Activated CD8-positive, alpha-beta T cell treated with anti-CD3 and anti-CD28 coated beads, Interleukin-2, amount 10 ng/mL, durations not matched to agents 7 days and 5 days (primary cell): ENCODE data around the gene SSNA1. TPM values are rescaled to one million over a fixed set of nuclear protein-coding genes. Genes with fewer than 3 reads are reported as not detected.

Experiments
- ATAC-seq: fragments of 150-1000 bp; cut with Tn5 transposase; one replicate; pipeline ENCODE4 v1.10.0; 2021; ENCODE audit warnings: moderate library complexity
- CTCF ChIA-PET: fragments of 350-600 bp; sonication (Branson Sonifier 250); formaldehyde crosslinking; loops from one replicate; lab custom pipeline; 2021; ENCODE audit warnings: antibody characterized with exemption; lab: Charles Lee
- POLR2A ChIA-PET: fragments of 350-600 bp; sonication (Branson Sonifier 250); formaldehyde crosslinking; loops from one replicate; lab custom pipeline; 2021; ENCODE audit warnings: antibody characterized with exemption; lab: Charles Lee
- DNase-seq: peaks from one replicate; pipeline ENCODE4 v3.0.0-alpha.2; 2020
- H3K27ac Mint-ChIP-seq: one replicate; pipeline ENCODE4 v1.8.0; 2021; ENCODE audit warnings: mild to moderate bottlenecking, mixed read lengths
- H3K27me3 Mint-ChIP-seq: one replicate; pipeline ENCODE4 v1.8.0; 2021; ENCODE audit warnings: low read depth, mixed read lengths
- H3K36me3 Mint-ChIP-seq: one replicate; pipeline ENCODE4 v1.8.0; 2021; ENCODE audit warnings: low read depth, mixed read lengths
- H3K4me1 Mint-ChIP-seq: one replicate; pipeline ENCODE4 v1.8.0; 2021; ENCODE audit warnings: low read depth, mixed read lengths
- H3K4me3 Mint-ChIP-seq: one replicate; pipeline ENCODE4 v1.8.0; 2021; ENCODE audit warnings: mild to moderate bottlenecking, mixed read lengths
- H3K9me3 Mint-ChIP-seq: one replicate; pipeline ENCODE4 v1.8.0; 2022; ENCODE audit warnings: mixed read lengths; ENCODE audit not compliant: insufficient read depth
- total RNA-seq, 2 experiments: library from RNA; stranded (reverse); gene quantifications; one replicate each; pipeline ENCODE4 v1.2.3, GENCODE V29; 2021

The SSNA1 gene
- total RNA-seq, 2 experiments from 2014 or later: 88.2 to 90.0 TPM

DNA sequence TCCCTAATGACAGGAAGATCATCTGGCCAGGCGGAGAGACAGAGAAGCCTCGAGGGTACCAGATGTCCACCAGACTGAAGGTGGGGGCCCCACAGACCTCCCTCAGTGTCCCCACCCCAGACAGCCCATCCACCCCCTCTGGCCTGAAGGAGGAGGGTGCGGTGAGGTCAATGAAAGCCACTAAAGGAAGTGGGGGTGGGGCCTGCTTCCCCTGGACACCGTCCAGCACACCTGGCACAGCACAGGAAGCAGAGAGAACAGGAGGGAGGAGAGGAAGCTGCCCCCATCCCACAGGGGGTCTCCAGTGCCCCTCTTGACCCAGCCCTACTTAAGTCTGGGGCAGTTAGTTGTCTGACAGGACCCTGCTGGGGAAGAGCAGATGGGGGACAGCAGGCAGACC is 29.9 kb upstream of the SSNA1 start:
- Mint-ChIP-seq H3K27me3 (peaks cover 39% of the 10 kb centered on the region), H3K27ac (no peak overlapping the region), H3K9me3 (no peaks in the 10 kb centered on the region), H3K4me1 (peaks cover 26% of the 10 kb centered on the region), H3K4me3 (no peak overlapping the region), H3K36me3 (no peaks in the 10 kb centered on the region)
- ATAC-seq (no peak), DNase-seq (no peak)
- CTCF ChIA-PET: no interaction called here
- POLR2A ChIA-PET: interaction anchor here (1.2 kb wide), 1 partner anchor 29 kb away, joined by 3 read pairs; no protein-coding TSS in a partner anchor

DNA sequence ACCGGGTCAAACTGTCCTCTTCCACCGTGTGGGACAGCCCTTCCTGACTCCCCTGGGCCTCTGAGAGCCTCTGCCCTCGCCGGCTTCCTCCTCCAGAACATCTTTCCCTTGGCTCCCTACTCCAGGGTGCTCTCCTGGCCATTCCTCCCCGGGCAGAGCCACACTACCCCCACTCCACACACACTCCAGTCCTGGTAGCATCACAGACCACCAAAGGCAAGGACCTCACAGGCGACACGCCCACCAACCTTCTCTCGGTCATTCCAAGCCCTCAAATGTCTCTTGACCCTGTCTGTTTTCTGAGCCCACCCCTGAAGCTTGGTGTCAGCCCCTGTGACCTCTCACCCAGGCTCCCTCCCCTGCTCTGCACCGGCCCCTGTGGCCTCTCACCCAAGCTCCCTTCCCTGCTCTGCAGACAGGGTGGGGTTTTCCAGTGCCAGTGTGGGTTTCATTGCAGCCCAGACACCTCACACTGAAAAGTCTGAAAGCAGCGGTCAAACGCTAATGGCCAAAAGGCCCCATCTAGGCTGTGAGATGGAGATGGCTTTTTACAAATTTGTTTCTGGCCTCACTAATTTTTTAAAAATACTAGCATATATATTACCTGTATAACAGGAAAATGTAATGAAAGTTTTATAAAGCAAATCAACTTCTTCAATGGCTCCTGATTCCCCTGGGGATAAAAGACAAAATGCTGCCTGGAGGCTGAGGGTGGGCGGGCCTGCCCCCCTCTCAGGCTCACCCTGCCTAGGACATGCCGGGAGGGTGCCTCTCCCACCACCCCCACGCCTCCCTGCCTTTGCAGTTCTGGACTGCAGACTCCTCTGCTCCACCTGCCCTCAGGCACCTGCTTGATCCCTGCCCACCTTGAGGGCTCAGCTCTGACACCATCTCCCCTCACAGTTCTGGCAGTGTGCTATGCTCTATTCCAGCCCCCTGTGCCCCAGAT is 29.1 kb upstream of the SSNA1 start:
- no peak for DNase-seq
- peaks cover 26% of the 10 kb centered on the region for H3K4me1 Mint-ChIP-seq
- H3K36me3 Mint-ChIP-seq: no peaks in the 10 kb centered on the region
- no peak overlapping the region for H3K4me3 Mint-ChIP-seq
- H3K27ac Mint-ChIP-seq: peak overlapping the region; percentile 24
- no peak for ATAC-seq
- no peaks in the 10 kb centered on the region for H3K9me3 Mint-ChIP-seq
- POLR2A ChIA-PET: interaction anchor here (1.2 kb wide), 1 partner anchor 30 kb away, joined by 3 read pairs; no protein-coding TSS in a partner anchor
- CTCF ChIA-PET: no interaction called here
- H3K27me3 Mint-ChIP-seq: peaks cover 39% of the 10 kb centered on the region

DNA sequence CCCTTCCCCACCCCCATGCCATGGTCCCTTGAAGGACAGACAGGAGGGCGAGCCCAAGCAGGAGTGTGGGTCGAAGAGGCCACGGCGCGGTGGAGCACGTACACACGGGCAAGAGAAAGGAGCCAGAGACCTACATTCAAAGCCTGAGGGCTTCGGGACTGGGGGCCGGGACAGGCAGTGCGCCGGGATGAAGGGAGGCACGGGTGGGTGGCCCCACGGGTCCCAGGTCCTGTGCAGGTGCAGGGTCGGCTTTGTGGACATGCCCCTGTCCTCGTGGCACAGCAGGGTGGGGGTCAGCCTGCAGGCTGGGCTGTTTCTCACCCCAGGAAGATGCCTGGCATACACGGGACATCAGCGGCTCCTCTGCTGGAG is 28.4 kb upstream of the SSNA1 start:
- peaks cover 35% of the 10 kb centered on the region for H3K27me3 Mint-ChIP-seq
- no peak overlapping the region for H3K27ac Mint-ChIP-seq
- no peak overlapping the region for H3K4me3 Mint-ChIP-seq
- no peak for ATAC-seq
- DNase-seq: no peak
- CTCF ChIA-PET: no interaction called here
- no peaks in the 10 kb centered on the region for H3K36me3 Mint-ChIP-seq
- H3K4me1 Mint-ChIP-seq: peaks cover 26% of the 10 kb centered on the region
- no peaks in the 10 kb centered on the region for H3K9me3 Mint-ChIP-seq
- POLR2A ChIA-PET: no interaction called here

DNA sequence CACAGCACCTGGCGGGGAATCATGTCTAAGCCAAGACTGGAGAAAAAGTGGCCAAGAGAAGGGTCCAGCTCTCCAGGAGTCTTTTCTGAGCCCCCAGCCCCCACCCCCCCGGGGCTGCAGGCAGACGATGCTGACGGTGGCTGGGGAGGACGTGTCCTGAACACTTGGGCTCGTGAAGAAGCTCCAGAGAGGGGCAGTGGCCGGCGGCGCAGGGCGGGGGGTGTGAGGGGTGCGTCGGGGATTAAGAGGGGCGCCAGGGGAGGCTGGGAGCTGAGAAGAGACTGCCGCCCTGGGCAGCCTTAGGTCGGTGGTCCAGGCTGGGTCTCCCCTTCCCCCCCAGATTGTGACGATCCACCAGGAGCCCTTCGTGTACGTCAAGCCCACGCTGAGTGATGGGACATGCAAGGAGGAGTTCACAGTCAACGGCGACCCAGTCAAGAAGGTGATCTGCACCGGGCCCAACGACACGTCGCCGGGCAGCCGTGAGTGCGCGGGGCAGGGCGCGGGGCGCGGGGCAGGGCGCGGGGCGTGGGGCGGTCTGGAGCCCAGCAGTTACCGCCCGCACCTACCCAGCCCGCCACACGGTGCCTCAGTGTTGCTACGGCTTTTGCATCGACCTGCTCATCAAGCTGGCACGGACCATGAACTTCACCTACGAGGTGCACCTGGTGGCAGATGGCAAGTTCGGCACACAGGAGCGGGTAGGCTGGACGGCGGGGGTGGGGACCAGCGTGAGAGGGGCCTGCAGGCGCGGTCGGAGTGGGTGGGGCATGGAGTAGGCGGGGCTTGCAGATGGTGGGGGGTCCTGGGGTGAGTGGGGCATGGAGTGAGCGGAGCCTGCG is 27.5 kb upstream of the SSNA1 start:
- peaks cover 30% of the 10 kb centered on the region for H3K27me3 Mint-ChIP-seq
- CTCF ChIA-PET: no interaction called here
- DNase-seq (no peak), ATAC-seq (no peak)
- H3K9me3 Mint-ChIP-seq: no peaks in the 10 kb centered on the region
- H3K4me1 Mint-ChIP-seq: peaks cover 26% of the 10 kb centered on the region
- POLR2A ChIA-PET: no interaction called here
- no peaks in the 10 kb centered on the region for H3K36me3 Mint-ChIP-seq
- no peak overlapping the region for H3K4me3 Mint-ChIP-seq
- H3K27ac Mint-ChIP-seq: no peak overlapping the region

DNA sequence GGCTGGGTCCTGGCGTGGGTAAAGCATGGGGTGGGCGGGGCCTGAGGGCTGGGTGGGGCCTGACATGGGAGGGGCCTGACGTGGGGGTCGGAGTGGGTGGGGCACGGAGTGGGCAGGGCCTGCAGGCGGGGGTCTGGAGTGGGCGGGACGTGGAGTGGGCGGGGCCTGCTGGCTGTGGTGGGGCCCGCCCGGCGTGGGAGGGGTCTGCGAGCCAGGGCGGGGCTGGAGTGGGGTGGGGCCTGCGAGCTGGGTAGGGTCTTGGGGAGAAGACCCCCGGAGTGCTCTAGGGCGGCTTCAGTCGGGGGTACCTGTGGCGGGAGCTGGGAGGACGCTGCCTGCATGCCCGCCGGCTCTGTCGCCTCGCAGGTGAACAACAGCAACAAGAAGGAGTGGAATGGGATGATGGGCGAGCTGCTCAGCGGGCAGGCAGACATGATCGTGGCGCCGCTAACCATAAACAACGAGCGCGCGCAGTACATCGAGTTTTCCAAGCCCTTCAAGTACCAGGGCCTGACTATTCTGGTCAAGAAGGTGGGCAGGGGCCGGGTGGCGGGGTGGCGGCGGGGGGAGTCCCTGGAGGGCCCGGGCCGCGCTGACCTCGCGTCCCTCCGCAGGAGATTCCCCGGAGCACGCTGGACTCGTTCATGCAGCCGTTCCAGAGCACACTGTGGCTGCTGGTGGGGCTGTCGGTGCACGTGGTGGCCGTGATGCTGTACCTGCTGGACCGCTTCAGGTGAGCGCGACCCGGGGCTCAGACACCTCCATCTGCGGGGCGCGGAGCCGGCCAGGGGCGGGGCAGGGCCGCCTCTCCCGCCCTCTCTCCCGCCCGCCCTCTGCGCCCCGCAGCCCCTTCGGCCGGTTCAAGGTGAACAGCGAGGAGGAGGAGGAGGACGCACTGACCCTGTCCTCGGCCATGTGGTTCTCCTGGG is 26.7 kb upstream of the SSNA1 start:
- DNase-seq (no peak), ATAC-seq (no peak)
- no peak overlapping the region for H3K27ac Mint-ChIP-seq
- H3K4me3 Mint-ChIP-seq: no peak overlapping the region
- no peaks in the 10 kb centered on the region for H3K9me3 Mint-ChIP-seq
- peaks cover 30% of the 10 kb centered on the region for H3K27me3 Mint-ChIP-seq
- no peaks in the 10 kb centered on the region for H3K36me3 Mint-ChIP-seq
- peaks cover 22% of the 10 kb centered on the region for H3K4me1 Mint-ChIP-seq
- ChIA-PET POLR2A (no interaction called here), CTCF (no interaction called here)

DNA sequence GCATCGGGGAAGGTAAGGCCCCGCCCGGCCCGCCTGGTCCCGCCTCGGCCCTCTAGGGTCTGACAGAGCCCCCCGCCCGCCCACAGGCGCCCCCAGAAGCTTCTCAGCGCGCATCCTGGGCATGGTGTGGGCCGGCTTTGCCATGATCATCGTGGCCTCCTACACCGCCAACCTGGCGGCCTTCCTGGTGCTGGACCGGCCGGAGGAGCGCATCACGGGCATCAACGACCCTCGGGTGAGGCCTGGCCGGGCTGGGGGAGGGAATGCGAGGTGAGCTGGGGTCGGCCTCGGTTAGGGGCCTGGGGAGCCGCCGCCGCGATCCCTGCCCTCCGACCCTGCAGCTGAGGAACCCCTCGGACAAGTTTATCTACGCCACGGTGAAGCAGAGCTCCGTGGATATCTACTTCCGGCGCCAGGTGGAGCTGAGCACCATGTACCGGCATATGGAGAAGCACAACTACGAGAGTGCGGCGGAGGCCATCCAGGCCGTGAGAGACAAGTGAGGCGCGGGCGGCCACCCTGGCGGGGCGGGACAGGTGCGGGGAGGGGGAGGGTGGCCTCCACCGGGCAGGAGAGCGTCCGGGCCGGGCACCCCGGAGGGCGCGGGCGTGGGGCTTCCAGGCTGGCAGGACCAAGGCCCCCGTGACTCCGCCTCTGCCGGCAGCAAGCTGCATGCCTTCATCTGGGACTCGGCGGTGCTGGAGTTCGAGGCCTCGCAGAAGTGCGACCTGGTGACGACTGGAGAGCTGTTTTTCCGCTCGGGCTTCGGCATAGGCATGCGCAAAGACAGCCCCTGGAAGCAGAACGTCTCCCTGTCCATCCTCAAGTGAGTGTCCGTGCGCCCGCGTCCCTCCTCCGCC is 25.7 kb upstream of the SSNA1 start:
- no peak overlapping the region for H3K4me3 Mint-ChIP-seq
- ATAC-seq: no peak

DNA sequence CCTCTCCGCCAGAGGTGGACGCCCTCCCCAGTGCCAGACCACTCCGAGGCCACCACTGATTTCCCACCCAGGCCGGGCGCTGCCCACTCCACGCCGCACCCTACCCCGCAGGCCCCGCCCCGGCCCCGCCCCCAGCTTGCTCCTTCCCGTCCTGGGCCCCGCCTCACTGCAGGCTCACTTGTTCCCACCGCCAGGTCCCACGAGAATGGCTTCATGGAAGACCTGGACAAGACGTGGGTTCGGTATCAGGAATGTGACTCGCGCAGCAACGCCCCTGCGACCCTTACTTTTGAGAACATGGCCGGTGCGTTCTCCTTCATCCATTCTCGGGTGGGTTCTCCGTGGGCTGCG is 25.1 kb upstream of the SSNA1 start:
- ATAC-seq: no peak
- DNase-seq: no peak
- H3K4me3 Mint-ChIP-seq: no peak overlapping the region
- ChIA-PET POLR2A (interaction anchor here (1.6 kb wide), 1 partner anchor 77 kb away, joined by 3 read pairs; the partner anchor contains the start of gene TUBB4B), CTCF (no interaction called here)
- no peaks in the 10 kb centered on the region for H3K36me3 Mint-ChIP-seq
- H3K27ac Mint-ChIP-seq: no peak overlapping the region
- peaks cover 10% of the 10 kb centered on the region for H3K4me1 Mint-ChIP-seq
- no peaks in the 10 kb centered on the region for H3K9me3 Mint-ChIP-seq
- peaks cover 25% of the 10 kb centered on the region for H3K27me3 Mint-ChIP-seq

More for the DNA sequence above, 25.7 kb upstream of the SSNA1 start:
- Mint-ChIP-seq H3K36me3 (no peaks in the 10 kb centered on the region), H3K27me3 (peaks cover 31% of the 10 kb centered on the region), H3K27ac (no peak overlapping the region), H3K9me3 (no peaks in the 10 kb centered on the region), H3K4me1 (peaks cover 16% of the 10 kb centered on the region)
- no peak for DNase-seq
- POLR2A ChIA-PET: interaction anchor here (1.6 kb wide), 1 partner anchor 78 kb away, joined by 3 read pairs; the partner anchor contains the start of gene TUBB4B
- CTCF ChIA-PET: interaction anchor here (0.7 kb wide), 1 partner anchor 14 kb away, joined by 3 read pairs; no protein-coding TSS in a partner anchor

DNA sequence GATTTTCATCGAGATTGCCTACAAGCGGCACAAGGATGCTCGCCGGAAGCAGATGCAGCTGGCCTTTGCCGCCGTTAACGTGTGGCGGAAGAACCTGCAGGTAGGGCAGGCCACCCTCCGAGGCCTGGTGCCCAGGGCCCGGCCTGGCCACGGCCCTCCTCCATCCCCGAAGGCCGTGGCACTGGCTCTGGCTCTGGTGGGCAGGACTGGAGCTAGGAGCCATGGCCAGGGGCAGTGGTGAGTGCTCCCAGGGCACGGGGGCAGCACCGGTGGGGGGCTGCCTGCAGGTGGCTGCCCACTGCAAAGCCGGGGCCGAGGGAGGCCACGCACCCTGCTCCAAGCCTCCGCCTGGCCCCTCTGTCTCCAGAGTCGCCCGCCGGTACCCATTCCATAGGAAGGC is 24.7 kb upstream of the SSNA1 start:
- Mint-ChIP-seq H3K4me1 (peaks cover 9% of the 10 kb centered on the region), H3K27ac (no peak overlapping the region), H3K4me3 (no peak overlapping the region), H3K27me3 (peaks cover 28% of the 10 kb centered on the region), H3K9me3 (no peaks in the 10 kb centered on the region), H3K36me3 (no peaks in the 10 kb centered on the region)
- no peak for DNase-seq
- no peak for ATAC-seq
- ChIA-PET CTCF (no interaction called here), POLR2A (interaction anchor here (1.6 kb wide), 1 partner anchor 77 kb away, joined by 3 read pairs; the partner anchor contains the start of gene TUBB4B)

DNA sequence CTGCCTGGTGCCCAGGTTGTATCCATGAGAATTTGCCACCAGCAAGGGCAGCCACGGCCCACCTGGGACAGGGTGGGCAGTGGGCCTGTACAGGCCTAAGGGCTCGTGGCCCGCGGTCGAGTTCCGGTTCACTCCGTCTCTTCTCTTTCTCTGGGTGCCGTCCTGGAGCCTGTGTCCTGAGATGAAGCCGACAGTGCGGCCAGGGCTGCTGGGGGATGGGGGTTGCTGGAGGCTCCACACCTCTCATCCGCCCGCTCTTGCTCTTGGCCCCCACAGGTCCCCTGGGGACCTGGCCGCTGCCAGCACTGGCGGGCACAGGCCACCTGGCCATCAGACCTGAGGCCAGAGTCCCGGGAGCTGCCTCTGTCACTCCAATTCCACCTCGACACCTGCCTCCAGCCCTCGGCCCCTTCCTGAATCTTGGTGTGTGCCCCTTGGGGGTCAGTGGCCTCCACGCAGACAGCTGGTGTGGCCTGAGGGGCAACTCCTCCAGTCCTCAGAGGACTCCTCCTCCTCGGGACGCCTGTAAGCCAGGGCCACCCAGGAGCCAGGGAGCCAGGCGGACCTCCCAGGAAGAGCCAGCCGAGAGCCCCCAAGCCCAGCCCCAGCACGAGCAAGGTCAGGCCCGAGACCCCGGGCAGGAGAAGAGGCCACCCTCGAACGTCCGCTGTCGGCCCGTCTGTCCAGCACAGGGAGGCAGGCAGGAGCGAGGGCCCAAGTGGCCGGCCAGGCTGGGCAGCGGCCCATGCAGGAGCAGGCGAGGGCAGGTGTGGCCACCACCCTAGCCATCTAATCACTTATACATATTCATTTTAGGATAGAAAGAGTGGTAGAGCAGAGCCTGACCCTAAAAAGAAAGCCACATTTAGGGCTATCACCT is 23.9 kb upstream of the SSNA1 start:
- POLR2A ChIA-PET: no interaction called here
- H3K27me3 Mint-ChIP-seq: peaks cover 26% of the 10 kb centered on the region
- CTCF ChIA-PET: no interaction called here

More for the DNA sequence above, 23.9 kb upstream of the SSNA1 start:
- DNase-seq: no peak
- no peak overlapping the region for H3K4me3 Mint-ChIP-seq
- peaks cover 5% of the 10 kb centered on the region for H3K4me1 Mint-ChIP-seq
- H3K9me3 Mint-ChIP-seq: no peaks in the 10 kb centered on the region
- no peak overlapping the region for H3K27ac Mint-ChIP-seq
- no peak for ATAC-seq
- H3K36me3 Mint-ChIP-seq: no peaks in the 10 kb centered on the region
